Stimulated activated CD4-positive, alpha-beta T cell treated with anti-CD3 and anti-CD28 coated beads, Interleukin-12 subunit alpha, Interleukin-12 subunit beta, amount 100 ng/mL, for 48 hours (primary cell): ENCODE results near the gene TIMMDC1.

ENCODE experiments used
- DNase-seq, 3 donors: peaks; one replicate each; pipeline ENCODE4 v3.0.0-alpha.2; 2020; ENCODE audit warnings: low read depth in 2 of 3, low spot score in 1 of 3

The TIMMDC1 gene, protein sequence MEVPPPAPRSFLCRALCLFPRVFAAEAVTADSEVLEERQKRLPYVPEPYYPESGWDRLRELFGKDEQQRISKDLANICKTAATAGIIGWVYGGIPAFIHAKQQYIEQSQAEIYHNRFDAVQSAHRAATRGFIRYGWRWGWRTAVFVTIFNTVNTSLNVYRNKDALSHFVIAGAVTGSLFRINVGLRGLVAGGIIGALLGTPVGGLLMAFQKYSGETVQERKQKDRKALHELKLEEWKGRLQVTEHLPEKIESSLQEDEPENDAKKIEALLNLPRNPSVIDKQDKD

DNA sequence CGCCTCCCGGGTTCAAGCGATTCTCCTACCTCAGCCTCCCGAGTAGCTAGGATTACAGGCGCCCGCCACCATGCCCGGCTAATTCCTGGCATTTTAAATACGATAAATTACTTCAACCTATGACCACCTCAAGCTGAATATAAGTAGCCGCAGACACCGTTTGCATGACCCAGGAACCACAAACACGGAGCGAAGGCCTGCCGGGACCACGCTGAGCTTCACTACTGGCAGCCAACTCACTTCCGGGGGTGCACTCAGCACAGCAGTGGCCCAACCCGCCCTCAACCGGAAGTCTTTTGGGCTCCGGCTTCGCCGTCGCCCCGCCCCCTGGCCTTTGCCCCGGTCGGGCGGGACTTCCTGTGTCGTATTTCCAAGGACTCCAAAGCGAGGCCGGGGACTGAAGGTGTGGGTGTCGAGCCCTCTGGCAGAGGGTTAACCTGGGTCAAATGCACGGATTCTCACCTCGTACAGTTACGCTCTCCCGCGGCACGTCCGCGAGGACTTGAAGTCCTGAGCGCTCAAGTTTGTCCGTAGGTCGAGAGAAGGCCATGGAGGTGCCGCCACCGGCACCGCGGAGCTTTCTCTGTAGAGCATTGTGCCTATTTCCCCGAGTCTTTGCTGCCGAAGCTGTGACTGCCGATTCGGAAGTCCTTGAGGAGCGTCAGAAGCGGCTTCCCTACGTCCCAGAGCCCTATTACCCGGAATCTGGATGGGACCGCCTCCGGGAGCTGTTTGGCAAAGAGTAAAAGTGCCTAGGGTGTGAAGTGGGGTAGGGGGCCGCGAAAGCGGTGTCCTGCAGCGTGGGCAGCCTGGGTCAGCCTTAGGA is at the start of gene TIMMDC1:
TSS of gene TIMMDC1 (plus strand) at position 362 of the 826 bp plus-strand sequence. CDS start at position 549, 187 bp downstream.
- DNase-seq = peak; percentile 94 to 96 (median 94)

DNA sequence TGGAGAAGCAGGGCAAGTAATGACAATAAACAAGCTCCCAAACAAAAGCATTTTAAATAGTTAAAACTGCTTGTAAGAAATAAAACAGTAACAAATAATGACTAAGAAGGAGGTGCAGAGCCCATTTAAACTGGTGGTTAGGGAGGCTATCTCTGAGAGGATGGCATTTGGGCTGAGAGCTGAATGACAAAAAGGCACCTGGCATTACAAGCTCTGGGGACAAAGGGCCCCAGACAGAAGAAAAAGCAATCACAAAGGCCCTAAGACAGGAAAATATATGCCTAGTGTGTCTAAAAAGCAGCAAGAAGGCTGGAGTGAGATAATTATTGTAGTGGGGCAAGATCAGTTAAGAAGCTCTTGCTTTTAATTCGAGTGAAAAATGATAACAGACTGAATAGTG is 44.5 kb upstream of the TIMMDC1 start:
- DNase-seq = no peak

DNA sequence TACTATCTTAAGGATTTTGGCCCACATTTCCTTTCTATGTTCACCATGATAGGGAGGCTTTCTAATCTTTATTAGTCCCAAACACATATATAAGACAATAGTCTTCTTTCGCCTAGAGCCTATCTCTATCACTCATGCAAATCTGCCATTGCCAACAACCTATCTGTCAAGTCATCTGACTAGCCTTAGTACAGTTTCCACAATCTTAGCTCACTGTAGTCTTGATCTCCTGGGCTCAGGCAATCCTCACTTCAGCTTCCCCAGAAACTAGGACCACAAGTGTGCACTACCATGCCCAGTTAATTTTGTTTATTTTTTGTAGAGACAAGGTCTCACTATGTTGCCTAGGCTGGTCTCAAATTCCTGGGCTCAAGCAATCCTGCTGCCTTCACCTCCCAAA is 41.9 kb upstream of the TIMMDC1 start:
- no peak for DNase-seq

DNA sequence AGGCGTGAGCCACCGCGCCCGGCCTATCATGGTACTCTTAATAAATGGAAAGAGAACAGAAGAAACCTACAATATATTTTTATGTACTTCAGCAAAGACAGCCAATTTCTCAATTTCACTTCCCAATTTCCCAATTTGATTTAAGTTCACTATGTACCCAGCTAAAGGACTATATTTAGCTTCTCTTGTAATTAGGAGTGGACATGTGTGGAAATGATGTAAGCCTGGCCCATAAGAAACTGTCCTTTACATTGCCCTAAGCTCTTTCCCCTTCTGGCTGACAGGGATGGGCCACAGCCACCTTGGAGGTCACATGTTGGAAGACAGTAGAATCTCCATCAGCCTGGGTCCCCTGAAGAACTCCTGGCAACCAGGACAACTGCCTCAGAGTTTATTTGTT is 41.1 kb upstream of the TIMMDC1 start:
- no peak for DNase-seq

DNA sequence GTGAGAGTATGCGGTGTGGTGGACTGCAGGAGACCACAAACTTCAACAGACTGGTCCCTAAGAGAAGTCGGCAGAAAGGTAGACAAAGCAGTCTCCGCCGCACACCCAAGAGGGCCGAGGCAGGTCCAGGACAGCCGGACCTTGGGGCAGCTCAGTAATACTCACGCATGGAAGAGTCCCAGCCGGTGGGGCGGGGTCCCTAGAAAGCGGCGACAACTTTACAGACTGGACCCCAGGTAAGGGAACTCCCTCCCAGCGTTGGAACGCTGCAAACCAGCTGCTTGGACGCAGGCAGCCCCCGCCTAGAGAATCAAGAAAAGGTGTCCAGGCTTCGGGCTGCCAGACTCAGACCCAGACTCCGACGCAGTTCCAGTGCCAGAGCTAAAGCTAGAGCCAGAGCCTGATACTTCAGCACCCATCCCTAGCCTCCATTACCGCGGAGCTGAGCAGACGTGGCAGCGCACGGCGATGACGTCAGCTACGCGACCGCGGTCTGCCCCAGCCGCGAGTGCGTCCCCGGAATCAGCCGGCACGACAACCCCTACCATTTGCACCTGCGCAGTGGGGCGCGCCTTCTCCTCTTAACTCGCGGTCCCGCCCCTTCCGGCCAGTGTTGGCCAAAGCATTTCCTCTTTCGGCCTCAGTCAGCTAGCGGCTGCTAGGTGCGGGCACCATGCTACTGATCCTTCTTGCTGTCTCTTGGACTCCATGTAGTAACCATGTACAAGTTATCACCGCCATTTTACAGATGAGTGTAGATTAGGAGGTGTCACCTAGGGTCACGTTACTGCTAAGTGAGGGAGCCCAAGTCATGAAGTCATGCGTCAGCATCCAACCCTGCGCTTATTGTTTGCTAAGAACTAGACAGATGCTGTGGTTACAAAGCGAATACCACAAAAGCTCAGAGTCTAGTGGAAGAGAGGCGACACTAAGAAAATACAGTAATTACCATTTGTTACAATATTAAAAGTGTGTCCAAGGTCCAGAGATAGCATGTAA is 34.9 kb upstream of the TIMMDC1 start, which contains the start of gene TMEM39A:
TSS of gene TMEM39A (minus strand) at position 445 of the 999 bp plus-strand sequence. CDS start 1,541 bp downstream, outside the sequence.
- DNase-seq = peak; percentile 96 to 99 (median 97)

DNA sequence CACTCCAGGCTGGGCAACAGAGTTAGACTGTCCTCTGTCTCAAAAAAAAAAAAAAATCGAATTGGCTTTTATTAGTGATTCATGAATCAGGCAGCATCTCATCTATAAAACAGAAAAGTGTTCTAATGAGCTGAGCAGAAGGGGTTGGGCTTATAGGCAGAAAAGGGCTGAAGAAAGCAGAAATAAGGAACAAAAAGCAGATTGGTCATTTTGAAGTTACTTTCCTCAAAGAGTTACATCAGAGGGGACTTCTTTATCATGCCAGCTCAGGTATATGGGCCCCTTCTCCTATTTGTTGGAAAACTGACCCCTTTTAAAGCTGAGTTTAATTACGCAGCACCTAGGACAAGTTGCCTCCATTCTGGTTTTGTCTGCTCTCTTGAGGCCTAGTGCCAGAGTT is 30.3 kb upstream of the TIMMDC1 start:
- no peak for DNase-seq

DNA sequence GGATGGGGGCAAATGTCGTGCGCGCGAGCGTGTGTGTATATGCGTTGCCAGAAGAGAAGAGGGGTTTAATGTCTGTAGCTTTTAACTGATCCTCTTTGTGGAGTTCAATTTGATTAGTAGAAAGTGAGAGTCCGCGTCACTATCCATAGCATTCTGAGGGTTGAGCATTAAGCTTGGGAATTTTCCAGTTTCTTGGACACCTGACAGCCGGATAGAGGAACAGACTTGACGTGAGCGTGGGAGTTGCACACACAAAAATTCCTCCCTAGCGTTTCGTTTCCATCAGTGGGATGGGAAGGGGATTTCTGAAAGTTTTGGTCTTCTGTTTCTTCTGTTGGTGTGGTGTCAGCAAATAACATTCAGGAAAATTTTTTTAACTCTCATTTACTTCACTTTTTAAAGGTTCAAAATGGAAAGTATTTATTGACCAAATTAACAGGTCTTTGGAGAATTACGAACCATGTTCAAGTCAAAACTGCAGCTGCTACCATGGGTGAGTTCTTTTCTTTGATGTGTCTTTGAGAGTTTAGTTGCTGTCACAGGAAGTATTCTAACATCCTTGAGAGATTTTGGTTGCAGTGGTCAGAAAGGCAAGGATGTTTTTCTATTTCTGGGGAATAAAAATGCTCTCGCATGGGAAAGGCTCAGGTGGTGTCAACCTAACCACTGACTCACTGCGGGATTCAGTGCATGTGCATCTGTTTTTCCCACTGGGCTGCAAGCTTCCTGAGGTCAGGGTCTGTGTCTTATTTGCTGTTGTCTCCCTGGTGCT is 28.7 kb upstream of the TIMMDC1 start:
- no peak for DNase-seq

DNA sequence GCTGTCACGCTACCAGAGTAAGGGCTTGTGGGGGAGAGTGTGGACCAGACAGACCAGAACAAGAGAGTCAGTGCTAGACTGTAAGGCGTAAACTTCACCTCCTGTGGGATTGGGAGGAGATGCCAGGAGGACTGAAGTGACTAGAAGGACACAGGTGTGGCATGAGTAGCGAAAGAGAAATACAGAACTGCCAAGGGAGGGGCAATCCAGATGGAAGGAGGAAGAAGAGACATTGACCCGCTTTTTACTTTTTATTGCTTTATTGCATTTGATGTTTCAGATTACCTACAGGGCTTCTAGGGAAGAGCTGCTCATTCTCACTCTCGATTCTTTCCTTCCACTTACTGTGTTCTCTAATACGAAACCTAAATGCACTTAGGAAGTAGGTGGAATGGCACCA is 27.5 kb upstream of the TIMMDC1 start:
- DNase-seq = no peak

DNA sequence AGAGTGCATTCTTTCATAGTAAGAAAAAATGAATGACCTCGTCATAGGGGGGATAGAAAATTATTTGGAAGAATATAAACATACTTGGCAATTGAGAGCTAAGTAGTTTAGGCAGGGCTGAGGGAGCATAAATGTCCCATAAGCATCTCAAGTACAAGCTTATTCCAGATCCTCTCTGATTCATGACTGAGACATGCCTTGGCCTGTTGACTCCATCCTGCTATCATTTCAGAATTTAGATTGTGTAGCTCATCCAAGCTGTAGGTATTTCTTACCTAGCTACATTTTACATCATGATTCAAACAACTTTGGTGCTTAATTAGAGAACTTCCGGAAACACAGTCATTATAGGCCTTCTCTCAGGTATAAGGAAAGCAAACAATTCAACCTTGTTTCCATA is 17.3 kb upstream of the TIMMDC1 start:
- no peak for DNase-seq

DNA sequence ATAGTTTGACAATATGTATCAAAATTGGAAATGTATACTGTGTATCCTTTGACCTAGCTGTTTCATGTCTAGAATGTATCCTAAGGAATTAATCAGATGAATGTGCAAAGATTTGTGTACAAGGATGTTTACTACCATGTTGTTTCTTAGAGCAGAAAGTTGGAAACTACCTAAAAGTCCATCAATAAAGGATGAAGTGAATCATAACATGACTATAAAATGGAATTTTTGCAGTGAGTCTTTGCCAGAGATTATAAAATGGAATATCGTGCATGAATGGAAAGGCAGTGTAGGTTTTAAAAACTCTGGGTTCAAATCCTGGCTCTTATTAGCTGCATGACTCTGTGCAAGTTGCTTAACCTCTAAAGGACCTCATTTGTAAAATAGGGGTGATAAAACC is 15.2 kb upstream of the TIMMDC1 start:
- no peak for DNase-seq

DNA sequence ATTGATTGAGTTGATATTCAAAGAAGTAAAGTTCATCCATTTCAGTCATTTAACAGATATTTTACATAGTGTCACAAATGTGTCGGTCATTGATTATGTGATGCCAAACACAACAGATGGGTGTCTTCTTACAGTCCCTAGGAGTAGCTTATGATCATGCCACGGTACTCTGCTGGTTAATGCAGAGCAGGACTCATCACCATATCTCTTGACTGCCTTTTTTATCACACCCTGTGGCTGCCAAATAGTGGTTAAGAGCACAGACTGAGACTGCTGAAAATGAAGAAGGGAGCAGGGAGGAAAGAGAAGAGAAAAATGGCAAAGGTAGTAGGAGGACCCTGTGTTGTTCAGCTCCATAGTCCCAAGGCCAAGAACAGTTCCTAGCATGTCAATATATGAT is 12.8 kb upstream of the TIMMDC1 start:
- DNase-seq = no peak

DNA sequence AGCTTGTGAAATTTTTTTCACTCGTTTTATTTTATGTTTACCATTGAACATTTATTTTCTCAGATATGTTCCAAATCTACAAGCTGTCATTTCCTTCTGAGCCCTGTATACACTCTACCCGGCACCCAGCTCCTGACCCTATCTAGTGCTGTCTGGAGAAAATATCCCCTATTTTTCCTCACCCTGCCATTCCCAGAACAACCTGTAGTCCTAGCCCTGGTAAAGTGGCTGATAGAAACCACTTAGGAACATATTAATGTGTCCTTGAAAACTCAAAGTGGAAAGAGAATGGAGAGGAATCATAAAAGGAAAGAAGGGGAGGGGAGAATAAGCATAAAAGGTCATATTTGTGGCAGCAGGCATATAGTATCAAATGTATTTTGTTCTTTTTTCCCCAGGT is 8.2 kb upstream of the TIMMDC1 start:
- no peak for DNase-seq

DNA sequence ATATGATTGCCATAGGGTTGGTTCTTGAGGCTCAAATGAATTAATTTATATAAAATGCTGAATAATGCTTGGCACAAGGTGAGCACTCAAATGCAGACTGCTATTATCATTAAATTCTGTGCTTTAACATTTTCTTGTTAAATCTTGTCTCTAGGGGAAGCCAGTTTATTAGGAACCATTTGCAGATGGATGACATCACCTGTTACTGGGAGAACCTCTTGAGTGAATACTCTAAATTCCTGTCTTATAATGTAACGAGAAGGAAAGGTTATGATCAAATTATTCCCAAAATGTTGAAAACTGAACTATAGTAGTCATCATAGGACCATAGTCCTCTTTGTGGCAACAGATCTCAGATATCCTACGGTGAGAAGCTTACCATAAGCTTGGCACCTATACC is 6.2 kb upstream of the TIMMDC1 start:
- no peak for DNase-seq

DNA sequence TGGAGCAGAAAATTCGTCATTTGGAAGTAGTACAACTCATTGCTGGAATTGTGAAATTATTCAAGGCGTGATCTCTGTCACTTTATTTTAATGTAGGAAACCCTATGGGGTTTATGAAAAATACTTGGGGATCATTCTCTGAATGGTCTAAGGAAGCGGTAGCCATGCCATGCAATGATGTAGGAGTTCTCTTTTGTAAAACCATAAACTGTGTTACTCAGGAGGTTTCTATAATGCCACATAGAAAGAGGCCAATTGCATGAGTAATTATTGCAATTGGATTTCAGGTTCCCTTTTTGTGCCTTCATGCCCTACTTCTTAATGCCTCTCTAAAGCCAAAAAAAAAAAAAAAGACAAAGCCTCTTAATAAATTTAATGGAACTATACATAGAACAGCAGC is 5.5 kb upstream of the TIMMDC1 start:
- no peak for DNase-seq

DNA sequence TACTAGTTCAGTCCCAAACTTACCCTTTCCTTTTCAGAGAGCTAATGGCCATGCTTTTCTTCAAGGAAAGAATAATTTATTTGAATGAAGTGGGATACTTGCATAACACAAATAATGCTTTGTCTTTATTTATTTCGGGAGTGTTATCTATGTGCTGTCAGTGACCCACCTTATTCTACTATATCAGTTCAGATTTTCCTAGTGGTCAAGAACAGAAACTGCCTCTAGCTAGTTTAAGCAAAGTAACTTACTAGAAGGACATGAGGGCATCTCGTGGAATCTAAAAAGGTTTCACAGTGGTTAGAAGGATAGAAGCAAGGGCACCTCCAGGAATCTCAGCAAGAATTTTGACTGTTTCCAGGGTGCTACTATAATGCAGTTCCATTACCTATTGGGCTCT is 3.8 kb upstream of the TIMMDC1 start:
- no peak for DNase-seq

DNA sequence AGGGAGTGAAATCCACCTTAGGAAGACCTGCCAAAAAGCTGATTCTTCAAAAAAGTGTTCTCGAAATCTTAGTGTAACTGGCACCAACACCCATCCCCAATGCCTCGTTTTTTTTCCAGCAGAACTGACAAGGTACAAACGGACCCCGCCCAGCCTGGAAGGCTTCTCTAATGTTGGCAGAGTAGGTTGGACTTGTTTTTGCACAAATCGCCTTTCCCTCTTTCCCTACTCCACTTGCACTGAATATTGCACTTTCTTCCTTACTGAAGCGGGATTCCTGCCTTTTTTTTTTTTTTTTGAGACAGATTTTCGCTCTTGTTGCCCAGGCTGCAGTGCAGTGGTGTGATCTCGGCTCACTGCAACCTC is 544 bp upstream of the TIMMDC1 start:
- DNase-seq = no peak

DNA sequence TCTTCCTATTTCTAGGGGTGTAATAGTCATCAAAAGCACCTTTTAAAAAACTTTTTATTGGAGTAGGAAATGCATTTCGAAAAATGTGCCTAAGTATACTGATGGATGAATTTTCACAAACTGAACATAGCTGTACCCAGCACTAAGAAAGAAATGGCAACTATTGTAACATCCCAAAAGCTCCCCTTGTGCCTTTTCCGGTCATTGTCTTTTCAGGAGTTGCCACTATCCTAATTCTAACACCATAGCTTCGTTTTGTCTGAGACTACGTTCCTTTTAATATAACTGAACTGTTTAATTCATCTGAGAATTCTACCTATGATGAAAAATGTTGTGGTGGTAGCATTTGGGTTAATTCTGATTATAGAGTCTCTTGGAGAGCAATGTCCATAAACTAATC is 1.9 kb downstream of the TIMMDC1 start:
- no peak for DNase-seq

DNA sequence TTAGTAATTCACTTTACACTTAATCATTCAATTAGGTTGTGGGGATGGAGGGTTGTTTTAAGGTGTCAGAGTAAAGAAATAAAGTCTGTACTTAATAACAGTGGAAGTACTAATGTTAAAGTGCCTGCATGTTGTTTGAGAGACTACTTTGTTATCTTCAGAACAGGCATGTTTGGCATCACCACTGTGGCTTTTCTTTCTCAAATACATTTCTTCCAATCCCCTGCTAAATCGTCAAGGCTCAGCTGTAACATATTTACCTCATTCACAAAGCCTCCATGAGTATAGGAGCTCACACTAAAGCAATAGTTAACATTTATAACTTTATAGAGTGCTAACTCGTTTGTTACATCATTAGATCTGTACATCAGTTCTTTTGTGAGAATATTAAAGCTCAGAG is 2.6 kb downstream of the TIMMDC1 start:
- DNase-seq = no peak

DNA sequence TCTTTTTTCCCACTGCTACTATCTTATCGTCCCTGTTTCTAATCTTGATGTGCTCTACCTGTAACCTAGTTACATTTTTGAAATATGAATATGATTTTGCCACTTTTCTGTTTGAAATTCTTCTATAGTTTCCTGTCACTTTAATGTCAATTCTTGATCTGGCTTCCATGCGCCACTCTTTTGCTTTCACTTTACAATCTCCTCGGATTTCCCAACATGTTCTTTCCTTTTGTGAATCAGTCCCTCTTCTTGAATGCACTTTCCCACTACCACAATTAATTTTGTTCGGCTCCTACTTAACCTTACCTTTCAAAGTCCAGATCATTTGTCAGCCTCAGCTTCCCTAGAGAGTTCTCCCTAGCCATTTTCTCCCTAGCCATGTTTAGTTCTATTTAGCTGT is 8.3 kb downstream of the TIMMDC1 start:
- no peak for DNase-seq

DNA sequence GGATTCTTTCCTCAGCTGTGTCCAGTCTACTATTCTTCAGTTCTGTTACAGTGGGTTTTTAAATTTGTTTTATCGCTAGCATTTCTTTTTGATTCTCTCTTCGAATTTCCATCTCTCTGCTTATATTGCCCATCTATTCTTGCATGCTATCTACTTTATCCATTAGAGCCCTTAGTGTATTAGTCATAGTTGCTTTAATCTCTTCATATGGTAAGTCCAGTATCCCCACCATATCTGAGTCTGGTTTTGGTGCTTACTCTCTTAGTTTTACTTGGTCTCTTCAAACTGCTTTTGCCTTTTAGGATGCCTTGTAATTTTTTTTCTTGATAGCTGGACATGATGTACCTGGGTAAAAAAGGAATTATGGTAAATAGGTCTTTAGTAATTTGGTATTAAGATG is 9.1 kb downstream of the TIMMDC1 start:
- DNase-seq = no peak
